ENCODE results near the gene RAB3C. TPM values are rescaled to one million over a fixed set of nuclear protein-coding genes. Genes with fewer than 3 reads are reported as not detected.
"Not testable (repeated sequence)": the region's sequence is repeated elsewhere in the genome, so short reads cannot be mapped to it uniquely, and the experiment has no call there.

The RAB3C gene
- polyA plus RNA-seq, 1 experiment, result not detected

DNA sequence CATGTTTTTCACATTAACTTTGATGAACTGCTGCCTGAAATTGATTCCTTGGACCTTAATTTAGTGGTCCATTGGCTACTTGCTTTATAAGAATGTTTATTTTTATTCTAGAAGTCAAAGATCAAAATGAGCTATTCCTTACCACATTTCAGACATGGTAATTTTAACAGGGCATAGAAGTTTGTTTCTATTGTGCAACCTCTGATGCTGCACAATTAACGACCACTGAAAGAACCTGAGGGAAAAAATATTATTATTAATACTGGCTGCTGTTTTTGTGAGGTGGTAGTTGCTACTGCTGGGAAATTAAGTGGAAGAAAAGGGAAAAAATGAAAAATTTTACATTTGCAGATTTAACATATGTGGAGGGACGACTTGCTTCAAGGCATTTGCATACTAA is 37.9 kb upstream of the RAB3C start:
- TF ChIP-seq, protein P1, sequence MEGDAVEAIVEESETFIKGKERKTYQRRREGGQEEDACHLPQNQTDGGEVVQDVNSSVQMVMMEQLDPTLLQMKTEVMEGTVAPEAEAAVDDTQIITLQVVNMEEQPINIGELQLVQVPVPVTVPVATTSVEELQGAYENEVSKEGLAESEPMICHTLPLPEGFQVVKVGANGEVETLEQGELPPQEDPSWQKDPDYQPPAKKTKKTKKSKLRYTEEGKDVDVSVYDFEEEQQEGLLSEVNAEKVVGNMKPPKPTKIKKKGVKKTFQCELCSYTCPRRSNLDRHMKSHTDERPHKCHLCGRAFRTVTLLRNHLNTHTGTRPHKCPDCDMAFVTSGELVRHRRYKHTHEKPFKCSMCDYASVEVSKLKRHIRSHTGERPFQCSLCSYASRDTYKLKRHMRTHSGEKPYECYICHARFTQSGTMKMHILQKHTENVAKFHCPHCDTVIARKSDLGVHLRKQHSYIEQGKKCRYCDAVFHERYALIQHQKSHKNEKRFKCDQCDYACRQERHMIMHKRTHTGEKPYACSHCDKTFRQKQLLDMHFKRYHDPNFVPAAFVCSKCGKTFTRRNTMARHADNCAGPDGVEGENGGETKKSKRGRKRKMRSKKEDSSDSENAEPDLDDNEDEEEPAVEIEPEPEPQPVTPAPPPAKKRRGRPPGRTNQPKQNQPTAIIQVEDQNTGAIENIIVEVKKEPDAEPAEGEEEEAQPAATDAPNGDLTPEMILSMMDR (IDR thresholded peaks at IDR 0.05; ENCODE audit: low read depth, low read length), result no peak
- Histone ChIP-seq H3K9me3 (ENCODE audit: control insufficient read depth, insufficient read depth, low read length) (no peaks in the 10 kb centered on the region), H3K4me3 (ENCODE audit: low read depth, low read length) (no peak overlapping the region), H3K27me3 (ENCODE audit: control insufficient read depth, insufficient read depth, low read length) (no peaks in the 10 kb centered on the region), H3K27ac (ENCODE audit: low read depth, low read length) (no peak overlapping the region)
- no peak for DNase-seq (ENCODE audit: low read depth, low spot score)
- ChIA-PET CTCF (no interaction called here), POLR2A (no interaction called here)

DNA sequence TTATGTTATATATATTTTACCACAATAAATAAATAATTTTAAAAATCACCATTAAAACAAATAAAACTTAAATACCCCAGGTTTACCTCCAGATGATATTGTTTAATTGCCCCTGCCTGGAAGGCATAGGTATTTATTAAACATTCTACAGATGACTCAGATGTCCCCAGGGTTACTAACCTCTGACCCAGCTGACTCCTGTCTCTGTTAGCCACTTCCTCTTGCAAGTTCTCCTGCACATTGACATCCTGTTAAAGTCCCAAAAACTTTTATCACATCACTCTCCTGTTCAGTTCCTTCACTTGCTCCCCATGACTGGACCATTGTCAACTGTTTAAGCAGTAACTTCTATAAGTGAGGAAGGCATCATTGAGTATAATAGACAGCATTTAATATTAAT is 37.0 kb upstream of the RAB3C start:
- DNase-seq (ENCODE audit: low read depth, low spot score), result no peak
- H3K27me3 ChIP-seq (ENCODE audit: control insufficient read depth, insufficient read depth, low read length), result no peaks in the 10 kb centered on the region
- H3K27ac ChIP-seq (ENCODE audit: low read depth, low read length), result no peak overlapping the region
- H3K4me3 ChIP-seq (ENCODE audit: low read depth, low read length), result no peak overlapping the region
- POLR2A ChIA-PET, result no interaction called here
- CTCF ChIA-PET, result no interaction called here
- no peaks in the 10 kb centered on the region for H3K9me3 ChIP-seq (ENCODE audit: control insufficient read depth, insufficient read depth, low read length)
- TF ChIP-seq, protein P1 (IDR thresholded peaks at IDR 0.05; ENCODE audit: low read depth, low read length), result no peak

DNA sequence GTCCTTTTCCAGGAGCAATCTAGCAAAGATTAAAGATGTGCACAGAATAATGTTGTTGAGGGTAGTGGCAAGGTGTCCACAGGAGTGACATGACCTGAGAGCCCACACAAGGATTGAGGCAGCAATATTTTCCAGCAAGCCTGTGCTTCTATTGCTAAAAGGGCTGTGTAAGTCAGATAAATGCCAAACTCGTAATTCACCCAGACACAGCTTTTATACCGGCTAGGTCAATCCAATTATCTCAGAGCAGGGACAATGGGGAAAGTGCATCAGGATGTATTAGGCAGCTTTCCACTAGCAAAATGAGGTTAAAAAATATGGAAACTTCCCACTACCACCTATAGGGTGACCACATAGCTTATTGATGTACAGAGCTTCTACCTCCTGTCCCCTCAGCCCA is 34.8 kb upstream of the RAB3C start:
- TF ChIP-seq, protein P1 (IDR thresholded peaks at IDR 0.05; ENCODE audit: low read depth, low read length), result no peak
- DNase-seq (ENCODE audit: low read depth, low spot score), result no peak
- POLR2A ChIA-PET, result no interaction called here
- Histone ChIP-seq H3K4me3 (ENCODE audit: low read depth, low read length) (no peak overlapping the region), H3K27me3 (ENCODE audit: control insufficient read depth, insufficient read depth, low read length) (no peaks in the 10 kb centered on the region), H3K27ac (ENCODE audit: low read depth, low read length) (no peak overlapping the region), H3K9me3 (ENCODE audit: control insufficient read depth, insufficient read depth, low read length) (no peaks in the 10 kb centered on the region)
- CTCF ChIA-PET, result no interaction called here

DNA sequence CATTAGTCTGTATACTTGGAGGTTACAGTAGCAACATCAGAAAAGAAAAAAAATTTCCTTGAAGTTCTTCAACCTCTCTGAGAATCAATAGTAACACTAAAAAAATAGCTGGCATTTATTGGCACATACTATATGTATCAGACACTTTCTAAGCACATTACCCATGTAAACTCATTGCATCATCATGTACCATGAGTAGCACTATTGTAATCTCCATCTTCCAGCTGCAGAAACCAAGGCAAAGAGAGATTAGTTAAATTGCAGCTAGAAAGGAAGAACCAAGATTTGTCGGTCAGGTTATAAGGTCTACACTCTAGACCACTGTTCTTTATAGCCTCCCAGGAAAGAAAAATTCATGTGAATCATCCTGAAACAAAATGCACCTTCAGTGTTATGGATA is 31.4 kb upstream of the RAB3C start:
- TF ChIP-seq, protein P1 (IDR thresholded peaks at IDR 0.05; ENCODE audit: low read depth, low read length), result no peak
- no peak for DNase-seq (ENCODE audit: low read depth, low spot score)
- no peak overlapping the region for H3K4me3 ChIP-seq (ENCODE audit: low read depth, low read length)
- ChIA-PET POLR2A (no interaction called here), CTCF (no interaction called here)
- no peaks in the 10 kb centered on the region for H3K9me3 ChIP-seq (ENCODE audit: control insufficient read depth, insufficient read depth, low read length)
- H3K27me3 ChIP-seq (ENCODE audit: control insufficient read depth, insufficient read depth, low read length), result no peaks in the 10 kb centered on the region
- H3K27ac ChIP-seq (ENCODE audit: low read depth, low read length), result no peak overlapping the region

DNA sequence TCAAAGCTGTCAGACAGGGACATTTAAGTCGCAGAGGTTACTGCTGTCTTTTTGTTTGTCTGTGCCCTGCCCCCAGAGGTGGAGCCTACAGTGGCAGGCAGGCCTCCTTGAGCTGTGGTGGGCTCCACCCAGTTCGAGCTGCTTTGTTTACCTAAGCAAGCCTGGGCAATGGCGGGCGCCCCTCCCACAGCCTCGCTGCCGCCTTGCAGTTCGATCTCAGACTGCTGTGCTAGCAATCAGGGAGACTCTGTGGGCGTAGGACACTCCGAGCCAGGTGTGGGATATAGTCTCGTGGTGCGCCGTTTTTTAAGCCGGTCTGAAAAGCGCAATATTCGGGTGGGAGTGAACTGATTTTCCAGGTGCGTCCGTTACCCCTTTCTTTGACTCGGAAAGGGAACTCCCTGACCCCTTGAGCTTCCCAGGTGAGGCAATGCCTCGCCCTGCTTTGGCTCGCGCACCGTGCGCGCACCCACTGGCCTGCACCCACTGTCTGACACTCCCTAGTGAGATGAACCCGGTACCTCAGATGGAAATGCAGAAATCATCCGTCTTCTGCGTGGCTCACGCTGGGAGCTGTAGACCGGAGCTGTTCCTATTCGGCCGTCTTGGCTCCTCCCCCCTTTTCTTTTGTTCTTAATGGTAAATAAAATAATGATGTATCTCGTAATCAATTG is 25.1 kb upstream of the RAB3C start:
- DNase-seq (ENCODE audit: low read depth, low spot score); POLR2A ChIA-PET; CTCF ChIA-PET; H3K9me3 ChIP-seq (ENCODE audit: control insufficient read depth, insufficient read depth, low read length); H3K4me3 ChIP-seq (ENCODE audit: low read depth, low read length); H3K27ac ChIP-seq (ENCODE audit: low read depth, low read length); H3K27me3 ChIP-seq (ENCODE audit: control insufficient read depth, insufficient read depth, low read length): not testable (repeated sequence)

DNA sequence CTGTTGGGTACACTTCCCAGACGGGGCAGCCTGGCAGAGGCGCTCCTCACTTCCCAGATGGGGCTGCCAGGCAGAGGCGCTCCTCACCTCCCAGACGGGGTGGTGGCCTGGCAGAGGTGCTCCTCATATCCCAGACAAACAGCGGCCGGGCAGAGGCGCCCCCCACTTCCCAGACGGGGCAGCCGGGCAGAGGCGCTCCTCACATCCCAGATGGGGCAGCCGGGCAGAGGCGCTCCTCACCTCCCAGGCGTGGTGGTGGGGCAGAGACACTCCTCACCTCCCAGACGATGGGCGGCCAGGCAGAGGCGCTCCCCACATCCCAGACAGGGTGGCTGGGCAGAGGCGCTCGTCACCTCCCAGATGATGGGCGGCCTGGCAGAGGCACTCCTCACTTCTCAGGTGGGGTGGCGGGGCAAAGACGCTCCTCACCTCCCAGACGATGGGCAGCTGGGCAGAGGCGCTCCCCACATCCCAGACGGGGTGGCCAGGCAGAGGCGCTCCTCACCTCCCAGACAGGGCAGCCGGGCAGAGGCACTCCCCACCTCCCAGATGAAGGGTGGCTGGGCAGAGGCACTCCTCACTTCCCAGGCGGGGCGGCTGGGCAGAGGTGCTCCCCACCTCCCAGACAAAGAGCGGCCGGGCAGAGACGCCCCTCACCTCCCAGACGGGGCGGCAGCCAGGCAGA is 19.7 kb upstream of the RAB3C start:
- H3K27ac ChIP-seq (ENCODE audit: low read depth, low read length); DNase-seq (ENCODE audit: low read depth, low spot score); CTCF ChIA-PET; POLR2A ChIA-PET; H3K4me3 ChIP-seq (ENCODE audit: low read depth, low read length); H3K27me3 ChIP-seq (ENCODE audit: control insufficient read depth, insufficient read depth, low read length): not testable (repeated sequence)
- peaks cover 19% of the 10 kb centered on the region; the same call in 1 of the 2 replicates for H3K9me3 ChIP-seq (ENCODE audit: control insufficient read depth, insufficient read depth, low read length)

DNA sequence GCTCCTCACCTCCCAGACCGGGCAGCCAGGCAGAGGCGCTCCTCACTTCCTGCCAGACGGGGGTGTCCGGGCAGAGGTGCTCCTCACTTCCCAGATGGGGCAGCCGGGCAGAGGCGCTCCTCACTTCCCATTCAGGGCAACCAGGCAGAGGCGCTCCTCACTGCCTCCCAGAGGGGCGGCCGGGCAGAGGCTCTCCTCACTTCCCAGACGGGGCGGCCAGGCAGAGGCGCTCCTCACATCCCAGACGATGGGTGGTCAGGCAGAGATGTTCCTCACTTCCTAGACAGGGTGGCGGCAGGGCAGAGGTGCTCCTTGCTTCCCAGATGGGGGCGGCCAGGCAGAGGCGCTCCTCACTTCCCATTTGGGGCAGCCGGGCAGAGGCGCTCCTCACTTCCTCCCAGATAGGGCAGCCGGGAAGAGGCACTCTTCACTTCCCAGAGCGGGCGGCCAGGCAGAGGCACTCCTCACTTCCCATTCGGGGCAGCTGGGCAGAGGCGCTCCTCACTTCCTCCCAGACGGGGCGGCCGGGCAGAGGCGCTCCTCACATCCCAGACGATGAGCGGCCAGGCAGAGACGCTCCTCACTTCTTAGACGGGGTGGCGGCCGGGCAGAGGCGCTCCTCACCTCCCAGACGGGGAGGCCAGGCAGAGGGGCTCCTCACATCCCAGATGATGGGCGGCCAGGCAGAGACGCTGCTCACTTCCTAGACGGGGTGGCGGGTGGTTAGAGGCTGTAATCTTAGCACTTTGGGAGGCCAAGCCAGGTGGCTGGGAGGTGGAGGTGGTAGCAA is 18.6 kb upstream of the RAB3C start:
- CTCF ChIA-PET; POLR2A ChIA-PET; H3K27me3 ChIP-seq (ENCODE audit: control insufficient read depth, insufficient read depth, low read length); H3K4me3 ChIP-seq (ENCODE audit: low read depth, low read length); H3K27ac ChIP-seq (ENCODE audit: low read depth, low read length); DNase-seq (ENCODE audit: low read depth, low spot score): not testable (repeated sequence)
- peaks cover 19% of the 10 kb centered on the region; the same call in 1 of the 2 replicates for H3K9me3 ChIP-seq (ENCODE audit: control insufficient read depth, insufficient read depth, low read length)
